Astrocyte (in vitro differentiated cells and primary cell): ENCODE measurements around the gene GDE1. TPM values are rescaled to one million over a fixed set of nuclear protein-coding genes. Genes with fewer than 3 reads are reported as not detected.

Source experiments
- DNase-seq: peaks from one replicate; pipeline ENCODE4 v3.0.0-alpha.2; 2010; ENCODE audit warnings: low read depth
- FAIRE-seq: peaks from 2 replicates; lab custom pipeline; 2011; peaks lifted over from hg19 to GRCh38; lab: Jason Lieb, UNC
- H2AFZ ChIP-seq: 2 replicates; pipeline ENCODE4 v1.6.0; 2012; ENCODE audit warnings: low read depth, low read length, inconsistent platforms
- H3K27ac ChIP-seq: 2 replicates; pipeline ENCODE4 v1.5.1; 2011; ENCODE audit warnings: low read depth, low read length, inconsistent platforms
- H3K27me3 ChIP-seq: 2 replicates; pipeline ENCODE4 v1.6.0; 2011; ENCODE audit warnings: low read length, inconsistent platforms; ENCODE audit not compliant: insufficient read depth
- H3K36me3 ChIP-seq: 2 replicates; pipeline ENCODE4 v1.5.1; 2011; ENCODE audit warnings: low read length, inconsistent platforms; ENCODE audit not compliant: insufficient read depth
- H3K4me1 ChIP-seq: 2 replicates; pipeline ENCODE4 v1.5.1; 2011; ENCODE audit warnings: low read length, inconsistent platforms; ENCODE audit not compliant: insufficient read depth
- H3K4me2 ChIP-seq: 2 replicates; pipeline ENCODE4 v1.6.0; 2012; ENCODE audit warnings: low read length, inconsistent platforms
- H3K4me3 ChIP-seq: 2 replicates; pipeline ENCODE4 v1.5.1; 2011; ENCODE audit warnings: low read depth, mild to moderate bottlenecking, low read length, inconsistent platforms; ENCODE audit not compliant: insufficient read depth
- H3K79me2 ChIP-seq: 2 replicates; pipeline ENCODE4 v1.6.0; 2012; ENCODE audit warnings: mild to moderate bottlenecking, low read length, inconsistent platforms; ENCODE audit not compliant: insufficient read depth
- H3K9ac ChIP-seq: 2 replicates; pipeline ENCODE4 v1.6.0; 2012; ENCODE audit warnings: mild to moderate bottlenecking, low read length, inconsistent platforms
- H3K9me3 ChIP-seq: 2 replicates; pipeline ENCODE4 v1.5.1; 2012; ENCODE audit warnings: low read depth, mild to moderate bottlenecking, low read length, inconsistent platforms; ENCODE audit not compliant: insufficient read depth
- H4K20me1 ChIP-seq: 2 replicates; pipeline ENCODE4 v1.6.0; 2012; ENCODE audit warnings: low read length, inconsistent platforms; ENCODE audit not compliant: insufficient read depth
- H3K27ac Mint-ChIP-seq: one replicate; pipeline ENCODE4 v1.8.0; 2021; ENCODE audit warnings: mild to moderate bottlenecking, mixed read lengths; ENCODE audit not compliant: unreplicated experiment
- H3K27me3 Mint-ChIP-seq: one replicate; pipeline ENCODE4 v1.8.0; 2021; ENCODE audit warnings: low read depth, mixed read lengths; ENCODE audit not compliant: unreplicated experiment
- H3K36me3 Mint-ChIP-seq: one replicate; pipeline ENCODE4 v1.8.0; 2021; ENCODE audit warnings: low read depth, mixed read lengths; ENCODE audit not compliant: unreplicated experiment
- H3K4me1 Mint-ChIP-seq: one replicate; pipeline ENCODE4 v1.8.0; 2021; ENCODE audit warnings: low read depth, mixed read lengths; ENCODE audit not compliant: unreplicated experiment
- H3K4me3 Mint-ChIP-seq: one replicate; pipeline ENCODE4 v1.8.0; 2021; ENCODE audit warnings: mild to moderate bottlenecking, moderate library complexity, mixed read lengths; ENCODE audit not compliant: unreplicated experiment
- H3K9me3 Mint-ChIP-seq: one replicate; pipeline ENCODE4 v1.8.0; 2021; ENCODE audit warnings: mild to moderate bottlenecking, mixed read lengths; ENCODE audit not compliant: unreplicated experiment
- EZH2 ChIP-seq: IDR thresholded peaks from 2 replicates; pipeline ENCODE4 v1.6.1; 2012; ENCODE audit warnings: mild to moderate bottlenecking, low read length, inconsistent platforms; ENCODE audit not compliant: insufficient read depth
- total RNA-seq: library from RNA; stranded (reverse); gene quantifications from 2 replicates; pipeline ENCODE4 v1.2.1, GENCODE V29; 2021
- TF ChIP-seq, protein P1 (sequence below): IDR thresholded peaks from 2 replicates; pipeline ENCODE4 v1.5.1; 2011; ENCODE audit warnings: low read depth, mild to moderate bottlenecking, inconsistent platforms, low read length, moderate library complexity; ENCODE audit not compliant: insufficient read depth

Gene GDE1
- total RNA-seq, 1 donor from 2014 or later, result 99.7 TPM

DNA sequence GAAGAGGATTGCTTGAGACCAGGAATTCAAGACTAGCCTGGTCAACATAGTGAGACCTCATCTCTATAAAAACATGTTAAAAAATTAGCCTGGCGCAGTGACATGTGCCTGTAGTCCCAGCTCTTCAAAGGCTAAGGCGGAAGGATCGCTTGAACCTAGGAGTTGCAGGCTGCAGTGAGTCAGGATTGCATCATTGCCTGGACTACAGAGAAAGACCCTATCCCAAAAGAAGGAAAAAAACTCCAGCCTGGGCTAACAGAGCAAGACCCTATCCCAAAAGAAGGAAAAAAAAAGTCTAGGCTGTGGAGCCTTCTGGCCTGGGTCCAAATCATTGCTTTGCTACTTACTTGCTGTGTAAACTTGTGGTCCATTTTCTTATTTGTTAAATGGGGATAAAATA lies 6.8 kb upstream of the GDE1 start:
- Histone ChIP-seq H3K27me3 (no peaks in the 10 kb centered on the region), H3K9ac (no peak overlapping the region), H3K4me3 (no peak overlapping the region), H2AFZ (no peak overlapping the region), H3K4me1 (no peaks in the 10 kb centered on the region), H3K36me3 (no peaks in the 10 kb centered on the region), H3K27ac (no peak overlapping the region), H3K4me2 (no peak overlapping the region), H3K79me2 (peaks cover 24% of the 10 kb centered on the region), H3K9me3 (no peaks in the 10 kb centered on the region), H4K20me1 (no peaks in the 10 kb centered on the region)
- Mint-ChIP-seq H3K27me3 (no peaks in the 10 kb centered on the region), H3K36me3 (peaks cover 8% of the 10 kb centered on the region), H3K9me3 (no peaks in the 10 kb centered on the region), H3K27ac (no peak overlapping the region), H3K4me1 (peaks cover 8% of the 10 kb centered on the region), H3K4me3 (no peak overlapping the region)
- TF ChIP-seq, protein P1, sequence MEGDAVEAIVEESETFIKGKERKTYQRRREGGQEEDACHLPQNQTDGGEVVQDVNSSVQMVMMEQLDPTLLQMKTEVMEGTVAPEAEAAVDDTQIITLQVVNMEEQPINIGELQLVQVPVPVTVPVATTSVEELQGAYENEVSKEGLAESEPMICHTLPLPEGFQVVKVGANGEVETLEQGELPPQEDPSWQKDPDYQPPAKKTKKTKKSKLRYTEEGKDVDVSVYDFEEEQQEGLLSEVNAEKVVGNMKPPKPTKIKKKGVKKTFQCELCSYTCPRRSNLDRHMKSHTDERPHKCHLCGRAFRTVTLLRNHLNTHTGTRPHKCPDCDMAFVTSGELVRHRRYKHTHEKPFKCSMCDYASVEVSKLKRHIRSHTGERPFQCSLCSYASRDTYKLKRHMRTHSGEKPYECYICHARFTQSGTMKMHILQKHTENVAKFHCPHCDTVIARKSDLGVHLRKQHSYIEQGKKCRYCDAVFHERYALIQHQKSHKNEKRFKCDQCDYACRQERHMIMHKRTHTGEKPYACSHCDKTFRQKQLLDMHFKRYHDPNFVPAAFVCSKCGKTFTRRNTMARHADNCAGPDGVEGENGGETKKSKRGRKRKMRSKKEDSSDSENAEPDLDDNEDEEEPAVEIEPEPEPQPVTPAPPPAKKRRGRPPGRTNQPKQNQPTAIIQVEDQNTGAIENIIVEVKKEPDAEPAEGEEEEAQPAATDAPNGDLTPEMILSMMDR, result no peak
- TF ChIP-seq EZH2, result no peak
- DNase-seq, result no peak
- FAIRE-seq, result no peak

DNA sequence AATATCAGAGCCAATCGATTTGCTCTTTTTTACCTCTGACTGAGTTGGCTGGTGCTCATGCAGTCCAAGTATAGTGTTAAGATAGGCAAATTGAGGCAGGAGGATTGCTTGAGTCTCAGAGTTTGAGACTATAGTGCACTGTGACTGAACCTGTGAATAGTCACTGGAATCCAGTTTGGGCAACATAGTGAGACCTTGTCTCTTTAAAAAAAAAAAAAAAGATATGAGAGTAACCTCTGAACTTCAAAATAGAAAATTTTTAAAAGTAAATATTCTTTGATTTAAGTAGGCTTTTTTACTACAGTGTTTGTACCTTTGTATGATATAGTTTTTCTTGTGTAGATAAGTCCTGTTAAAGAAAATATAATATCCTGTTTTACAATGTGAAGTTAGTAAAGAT lies 5.3 kb upstream of the GDE1 start:
- Histone ChIP-seq H2AFZ (no peak overlapping the region), H4K20me1 (no peaks in the 10 kb centered on the region), H3K36me3 (no peaks in the 10 kb centered on the region), H3K4me1 (no peaks in the 10 kb centered on the region), H3K9me3 (no peaks in the 10 kb centered on the region), H3K79me2 (peaks cover 24% of the 10 kb centered on the region), H3K27me3 (no peaks in the 10 kb centered on the region), H3K27ac (no peak overlapping the region), H3K4me2 (no peak overlapping the region), H3K9ac (no peak overlapping the region), H3K4me3 (no peak overlapping the region)
- Mint-ChIP-seq H3K36me3 (peaks cover 8% of the 10 kb centered on the region), H3K4me3 (no peak overlapping the region), H3K27me3 (no peaks in the 10 kb centered on the region), H3K4me1 (peaks cover 7% of the 10 kb centered on the region), H3K27ac (no peak overlapping the region), H3K9me3 (no peaks in the 10 kb centered on the region)
- TF ChIP-seq EZH2, result no peak
- TF ChIP-seq, protein P1, result no peak
- FAIRE-seq (no peak), DNase-seq (no peak)

DNA sequence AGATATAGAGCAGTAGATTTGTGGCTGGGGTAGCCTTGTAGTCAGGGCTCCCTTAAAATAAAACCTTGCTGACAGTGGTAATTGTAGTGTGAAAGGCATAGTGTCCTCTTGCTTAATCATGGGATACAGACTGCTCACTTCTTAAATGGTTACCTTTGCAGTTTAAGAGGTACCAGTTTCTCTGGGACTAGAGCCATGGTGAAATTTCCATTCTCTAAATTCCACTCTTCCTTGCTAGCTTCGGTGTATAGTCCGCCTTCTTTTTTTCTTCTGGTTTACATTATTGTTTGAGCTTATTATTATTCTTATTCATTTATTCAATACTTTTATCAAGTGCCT lies 3.5 kb upstream of the GDE1 start:
- H3K9ac ChIP-seq, result peak overlapping the region; percentile 86
- no peaks in the 10 kb centered on the region for H3K9me3 Mint-ChIP-seq
- H3K27me3 ChIP-seq, result no peaks in the 10 kb centered on the region
- peaks cover 8% of the 10 kb centered on the region for H3K36me3 Mint-ChIP-seq
- peaks cover 10% of the 10 kb centered on the region for H4K20me1 ChIP-seq
- FAIRE-seq (no peak), DNase-seq (no peak)
- H3K79me2 ChIP-seq, result peaks cover 30% of the 10 kb centered on the region
- peak overlapping the region; percentile 94 for H2AFZ ChIP-seq
- peaks cover 6% of the 10 kb centered on the region for H3K4me1 ChIP-seq
- no peak overlapping the region for H3K27ac Mint-ChIP-seq
- H3K36me3 ChIP-seq, result no peaks in the 10 kb centered on the region
- no peaks in the 10 kb centered on the region for H3K9me3 ChIP-seq
- no peaks in the 10 kb centered on the region for H3K27me3 Mint-ChIP-seq
- H3K4me2 ChIP-seq, result peak overlapping the region; percentile 92
- H3K4me1 Mint-ChIP-seq, result peaks cover 7% of the 10 kb centered on the region
- H3K4me3 ChIP-seq, result peak overlapping the region; percentile 90
- TF ChIP-seq EZH2, result no peak
- TF ChIP-seq, protein P1, result no peak
- peak overlapping the region; percentile 100 for H3K4me3 Mint-ChIP-seq
- no peak overlapping the region for H3K27ac ChIP-seq
